ENCODE measurements around the gene CLRN2. TPM values are rescaled to one million over a fixed set of nuclear protein-coding genes. Genes with fewer than 3 reads are reported as not detected.

Gene CLRN2
- total RNA-seq, 1 donor from 2014 or later = not detected

GRCh38 chr4:17511950-17512795 is 2.8 kb upstream of the CLRN2 start, which contains the start of gene QDPR:
Gene QDPR, minus strand, starts transcription at chr4:17512090. Its CDS starts 36 bp downstream, at chr4:17512054.
- H3F3A ChIP-seq (ENCODE audit: low read depth) = peaks cover 8% of the 10 kb centered on the region
- Mint-ChIP-seq H3K36me3 (no peaks in the 10 kb centered on the region), H3K27me3 (ENCODE audit: insufficient read depth, low read depth) (peaks cover 6% of the 10 kb centered on the region), H3K9me3 (no peaks in the 10 kb centered on the region), H3K27ac (no peak within 1 kb of the TSS), H3K4me1 (peaks cover 18% of the 10 kb centered on the region), H3K4me3 (peak within 1 kb of the TSS; percentile 94)
- H3K36me3 ChIP-seq = no peaks in the 10 kb centered on the region
- TF ChIP-seq CTCF (IDR thresholded peaks at IDR 0.05) = peak; percentile 40
- no peak for TF ChIP-seq EZH2 (IDR thresholded peaks at IDR 0.05)
- H3K9ac ChIP-seq = no peak within 1 kb of the TSS
- peaks cover 10% of the 10 kb centered on the region for H4K20me1 ChIP-seq (ENCODE audit: low read depth)
- peak within 1 kb of the TSS; percentile 85 for H3K4me2 ChIP-seq
- H2AFZ ChIP-seq (replicated peaks) = peak within 1 kb of the TSS; percentile 99
- no peak within 1 kb of the TSS for H3K27ac ChIP-seq
- peak within 1 kb of the TSS; percentile 76 for H3K4me3 ChIP-seq
- H3K9me3 ChIP-seq (ENCODE audit: low read depth) = no peaks in the 10 kb centered on the region
- H3K4me1 ChIP-seq = peaks cover 9% of the 10 kb centered on the region
- peaks cover 4% of the 10 kb centered on the region for H3K79me2 ChIP-seq (ENCODE audit: low read depth)
- peaks cover 32% of the 10 kb centered on the region for H3K27me3 ChIP-seq
- peak; percentile 94 for DNase-seq (ENCODE audit: low spot score)

GRCh38 chr4:17512973-17513665 is 1.8 kb upstream of the CLRN2 start:
- Histone ChIP-seq H4K20me1 (ENCODE audit: low read depth) (peaks cover 10% of the 10 kb centered on the region), H3K36me3 (no peaks in the 10 kb centered on the region), H3K4me3 (peak overlapping the region; percentile 76), H3F3A (ENCODE audit: low read depth) (peaks cover 12% of the 10 kb centered on the region), H3K4me2 (no peak overlapping the region), H3K27ac (no peak overlapping the region), H3K9me3 (ENCODE audit: low read depth) (no peaks in the 10 kb centered on the region), H3K9ac (no peak overlapping the region), H2AFZ (replicated peaks) (no peak overlapping the region), H3K79me2 (ENCODE audit: low read depth) (peaks cover 4% of the 10 kb centered on the region), H3K27me3 (peaks cover 32% of the 10 kb centered on the region), H3K4me1 (peaks cover 18% of the 10 kb centered on the region)
- DNase-seq (ENCODE audit: low spot score) = no peak
- H3K36me3 Mint-ChIP-seq = no peaks in the 10 kb centered on the region
- H3K27me3 Mint-ChIP-seq (ENCODE audit: insufficient read depth, low read depth) = peaks cover 6% of the 10 kb centered on the region
- H3K4me3 Mint-ChIP-seq = peak overlapping the region; percentile 84
- TF ChIP-seq EZH2phosphoT487 (IDR thresholded peaks at IDR 0.05) = no peak
- TF ChIP-seq EZH2 (IDR thresholded peaks at IDR 0.05) = no peak
- TF ChIP-seq CTCF (IDR thresholded peaks at IDR 0.05) = no peak
- H3K27ac Mint-ChIP-seq = no peak overlapping the region
- H3K4me1 Mint-ChIP-seq = peaks cover 21% of the 10 kb centered on the region
- no peaks in the 10 kb centered on the region for H3K9me3 Mint-ChIP-seq

DNA sequence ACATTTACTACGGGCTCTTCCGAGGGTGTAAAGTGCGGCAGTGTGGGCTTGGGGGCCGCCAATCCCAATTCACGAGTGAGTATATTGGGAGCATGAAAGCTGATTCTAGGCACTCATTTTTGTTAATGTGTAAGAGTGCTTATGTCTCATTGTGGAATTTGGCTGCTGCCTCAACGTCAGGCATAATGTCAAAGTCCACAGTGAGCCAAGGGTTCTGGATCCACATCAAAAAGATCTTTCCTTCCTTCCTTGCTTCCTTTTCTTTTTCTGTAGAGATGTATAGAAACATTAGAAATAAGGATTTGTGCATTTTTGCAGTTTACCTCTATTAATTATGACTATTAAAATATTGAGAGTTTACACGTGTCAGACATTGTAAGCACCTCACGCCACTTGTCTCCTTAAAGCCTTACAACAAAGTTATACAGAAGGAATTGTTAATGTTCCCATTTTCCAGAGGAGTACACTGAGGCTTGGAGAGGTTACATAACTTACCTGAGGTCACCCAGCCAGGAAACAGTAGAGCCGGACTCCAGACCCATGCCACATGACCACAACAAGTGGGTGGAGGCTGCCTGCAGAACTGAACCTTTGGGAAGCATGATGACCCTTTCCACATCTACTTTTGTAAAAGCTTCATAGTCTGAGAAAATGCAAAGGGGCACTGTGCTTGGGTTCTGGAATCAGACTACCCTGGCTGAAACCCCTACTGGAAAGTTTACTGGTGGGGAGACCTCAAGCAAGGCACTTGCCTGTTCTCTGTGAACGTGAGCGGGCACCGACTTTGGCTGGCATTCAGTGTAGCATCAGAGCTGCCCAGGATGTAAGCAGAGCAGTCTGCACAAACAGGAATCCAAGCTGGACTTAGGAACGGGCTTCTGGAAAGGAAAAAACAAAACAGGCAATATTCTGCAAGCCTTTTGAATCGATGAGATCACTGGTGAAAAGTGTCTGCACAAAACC is 761 bp downstream of the CLRN2 start:
- Mint-ChIP-seq H3K4me3 (no peak overlapping the region), H3K27ac (no peak overlapping the region), H3K36me3 (no peaks in the 10 kb centered on the region), H3K9me3 (no peaks in the 10 kb centered on the region), H3K27me3 (ENCODE audit: insufficient read depth, low read depth) (peaks cover 6% of the 10 kb centered on the region), H3K4me1 (peaks cover 18% of the 10 kb centered on the region)
- Histone ChIP-seq H2AFZ (replicated peaks) (no peak overlapping the region), H3K4me3 (no peak overlapping the region), H3F3A (ENCODE audit: low read depth) (peaks cover 12% of the 10 kb centered on the region), H3K9me3 (ENCODE audit: low read depth) (no peaks in the 10 kb centered on the region), H3K4me1 (peaks cover 18% of the 10 kb centered on the region), H3K79me2 (ENCODE audit: low read depth) (peaks cover 4% of the 10 kb centered on the region), H3K36me3 (no peaks in the 10 kb centered on the region), H3K27me3 (peaks cover 32% of the 10 kb centered on the region), H3K27ac (no peak overlapping the region), H4K20me1 (ENCODE audit: low read depth) (peaks cover 6% of the 10 kb centered on the region), H3K9ac (no peak overlapping the region), H3K4me2 (no peak overlapping the region)
- no peak for DNase-seq (ENCODE audit: low spot score)
- no peak for TF ChIP-seq CTCF (IDR thresholded peaks at IDR 0.05)

Measured in neural progenitor cell (in vitro differentiated cells).